ENCODE results near the gene MAZ. TPM values are rescaled to one million over a fixed set of nuclear protein-coding genes. Genes with fewer than 3 reads are reported as not detected.

MAZ gene
- polyA plus RNA-seq, 1 of the 3 experiments (the other 2 are of a cell fraction), result 163 TPM

DNA sequence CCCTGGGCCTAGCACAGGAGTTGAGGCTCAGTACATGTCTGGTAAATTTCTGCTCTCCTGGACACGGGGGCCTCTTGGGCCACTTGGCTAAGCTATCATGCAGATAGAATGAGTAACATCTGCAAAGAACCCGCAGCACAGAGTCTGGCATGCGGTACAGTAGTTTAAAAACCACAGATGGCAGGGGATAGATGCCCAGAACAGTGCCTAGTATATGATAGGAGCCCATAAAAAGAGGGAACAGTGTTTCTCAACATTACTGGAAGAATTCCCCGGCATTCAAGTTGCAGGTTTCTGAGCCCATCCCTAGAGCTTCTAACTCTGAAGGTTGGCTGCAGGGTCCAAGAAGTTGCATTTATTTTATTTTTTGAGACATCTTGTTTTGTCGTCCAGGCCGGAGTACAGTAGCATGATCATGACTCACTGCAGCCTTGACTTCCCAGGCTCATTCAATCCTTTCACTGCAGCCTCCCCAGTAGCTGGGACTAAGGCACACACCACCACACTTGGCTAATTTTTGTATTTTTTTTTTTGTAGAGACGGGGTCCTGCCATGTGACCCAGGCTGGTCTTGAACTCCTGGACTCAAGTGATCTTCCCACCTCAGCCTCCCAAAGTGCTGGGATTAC, 50.9 kb downstream of the MAZ start:
- peaks cover 5 to 14% of the 10 kb centered on the region in 2 experiments for H3K36me3 ChIP-seq (replicated peaks in 1 of 2; ENCODE audit: control insufficient read depth in 1 of 2, insufficient read depth in 2 of 2, low read length in 1 of 2)
- POLR2A ChIA-PET, result no interaction called here
- no peaks in the 10 kb centered on the region for H4K20me1 ChIP-seq (ENCODE audit: insufficient read depth)
- 79% methylated on average over 7 of the region's 7 CpGs for WGBS (ENCODE audit: low lambda C conversion rate)
- no peaks in the 10 kb centered on the region for H3K9me2 ChIP-seq
- H3K4me2 ChIP-seq, result no peak overlapping the region
- no peak overlapping the region for H2AFZ ChIP-seq (ENCODE audit: low read depth)
- no peak overlapping the region for H3K4me3 ChIP-seq (ENCODE audit: low read depth in 2 of 2, low read length in 1 of 2)
- H3K27ac ChIP-seq (ENCODE audit: low read depth in 2 of 2, low read length in 1 of 2), result no peak overlapping the region; a peak in 1 of 4 replicates
- H3K9me3 ChIP-seq, result no peaks in the 10 kb centered on the region
- TF ChIP-seq, protein P1, sequence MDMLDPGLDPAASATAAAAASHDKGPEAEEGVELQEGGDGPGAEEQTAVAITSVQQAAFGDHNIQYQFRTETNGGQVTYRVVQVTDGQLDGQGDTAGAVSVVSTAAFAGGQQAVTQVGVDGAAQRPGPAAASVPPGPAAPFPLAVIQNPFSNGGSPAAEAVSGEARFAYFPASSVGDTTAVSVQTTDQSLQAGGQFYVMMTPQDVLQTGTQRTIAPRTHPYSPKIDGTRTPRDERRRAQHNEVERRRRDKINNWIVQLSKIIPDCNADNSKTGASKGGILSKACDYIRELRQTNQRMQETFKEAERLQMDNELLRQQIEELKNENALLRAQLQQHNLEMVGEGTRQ (IDR thresholded peaks at IDR 0.05; ENCODE audit: borderline replicate concordance, low read depth, low read length), result no peak
- peak; percentile 44; the same call in 1 of the 2 replicates for TF ChIP-seq TCF12 (IDR thresholded peaks at IDR 0.05)
- peaks cover 0 to 26% of the 10 kb centered on the region in 2 experiments; a peak in 1 of 4 replicates for H3K4me1 ChIP-seq (ENCODE audit: control insufficient read depth in 1 of 2, insufficient read depth in 2 of 2, low read depth in 1 of 2, low read length in 1 of 2)
- peaks cover 14% of the 10 kb centered on the region for H3K79me2 ChIP-seq (ENCODE audit: insufficient read depth)
- H3K9ac ChIP-seq, result no peak overlapping the region
- no peaks in the 10 kb centered on the region for H3K27me3 ChIP-seq (ENCODE audit: insufficient read depth)
- CTCF ChIA-PET, result interaction anchor here (1.2 to 1.4 kb wide), 3 partner anchors 9 to 27 kb away, joined by 3 to 8 read pairs (median 5); no protein-coding TSS in a partner anchor
- no peak for DNase-seq
- H3F3A ChIP-seq (replicated peaks; ENCODE audit: insufficient read depth), result peaks cover 18% of the 10 kb centered on the region

DNA sequence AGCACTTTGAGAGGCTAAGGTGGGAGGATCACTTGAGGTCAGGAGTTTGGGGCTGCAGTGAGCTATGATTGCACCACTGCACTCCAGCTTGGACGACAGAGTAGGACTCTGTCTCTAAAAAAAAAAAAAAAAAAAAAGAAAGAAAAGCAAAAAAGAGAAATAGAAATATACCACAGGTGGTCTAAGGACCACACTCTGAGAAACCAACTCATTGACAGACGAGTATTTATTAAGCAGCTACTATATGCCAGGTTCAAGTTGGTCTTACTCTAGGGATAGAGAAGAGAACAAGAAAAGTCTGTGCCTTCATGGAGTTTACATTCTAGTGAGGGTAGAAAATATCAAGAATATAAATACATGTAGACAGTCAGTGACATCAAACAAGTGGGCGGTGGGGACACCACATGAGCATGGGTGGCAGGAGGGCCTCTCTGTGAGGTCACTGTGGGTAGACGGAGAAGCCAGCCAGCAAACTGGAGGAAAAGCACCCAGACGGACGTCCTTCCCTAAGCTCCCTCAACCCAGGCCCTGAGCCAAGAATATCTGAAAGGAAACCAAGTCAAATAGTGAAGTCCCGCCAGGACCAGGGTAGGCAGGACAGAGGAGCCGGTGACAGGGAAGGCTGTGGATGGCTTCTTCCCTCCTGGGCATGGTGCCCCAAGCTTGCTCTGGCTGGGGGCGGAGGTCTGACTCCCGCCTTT, 52.0 kb downstream of the MAZ start:
- TF ChIP-seq, protein P2, sequence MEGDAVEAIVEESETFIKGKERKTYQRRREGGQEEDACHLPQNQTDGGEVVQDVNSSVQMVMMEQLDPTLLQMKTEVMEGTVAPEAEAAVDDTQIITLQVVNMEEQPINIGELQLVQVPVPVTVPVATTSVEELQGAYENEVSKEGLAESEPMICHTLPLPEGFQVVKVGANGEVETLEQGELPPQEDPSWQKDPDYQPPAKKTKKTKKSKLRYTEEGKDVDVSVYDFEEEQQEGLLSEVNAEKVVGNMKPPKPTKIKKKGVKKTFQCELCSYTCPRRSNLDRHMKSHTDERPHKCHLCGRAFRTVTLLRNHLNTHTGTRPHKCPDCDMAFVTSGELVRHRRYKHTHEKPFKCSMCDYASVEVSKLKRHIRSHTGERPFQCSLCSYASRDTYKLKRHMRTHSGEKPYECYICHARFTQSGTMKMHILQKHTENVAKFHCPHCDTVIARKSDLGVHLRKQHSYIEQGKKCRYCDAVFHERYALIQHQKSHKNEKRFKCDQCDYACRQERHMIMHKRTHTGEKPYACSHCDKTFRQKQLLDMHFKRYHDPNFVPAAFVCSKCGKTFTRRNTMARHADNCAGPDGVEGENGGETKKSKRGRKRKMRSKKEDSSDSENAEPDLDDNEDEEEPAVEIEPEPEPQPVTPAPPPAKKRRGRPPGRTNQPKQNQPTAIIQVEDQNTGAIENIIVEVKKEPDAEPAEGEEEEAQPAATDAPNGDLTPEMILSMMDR (IDR thresholded peaks at IDR 0.05), result no peak
- Histone ChIP-seq H3K27me3 (ENCODE audit: insufficient read depth) (no peaks in the 10 kb centered on the region), H3K79me2 (ENCODE audit: insufficient read depth) (peaks cover 18% of the 10 kb centered on the region), H4K20me1 (ENCODE audit: insufficient read depth) (no peaks in the 10 kb centered on the region), H3K9me2 (no peaks in the 10 kb centered on the region), H3K4me3 (ENCODE audit: low read depth in 2 of 2, low read length in 1 of 2) (no peak overlapping the region), H3K9ac (no peak overlapping the region), H3K4me1 (ENCODE audit: control insufficient read depth in 1 of 2, insufficient read depth in 2 of 2, low read depth in 1 of 2, low read length in 1 of 2) (peaks cover 0 to 26% of the 10 kb centered on the region in 2 experiments; a peak in 1 of 4 replicates), H2AFZ (ENCODE audit: low read depth) (no peak overlapping the region), H3K9me3 (no peaks in the 10 kb centered on the region), H3K27ac (ENCODE audit: low read depth in 2 of 2, low read length in 1 of 2) (no peak overlapping the region), H3K4me2 (no peak overlapping the region), H3K36me3 (replicated peaks in 1 of 2; ENCODE audit: control insufficient read depth in 1 of 2, insufficient read depth in 2 of 2, low read length in 1 of 2) (peaks cover 5 to 14% of the 10 kb centered on the region in 2 experiments), H3F3A (replicated peaks; ENCODE audit: insufficient read depth) (peaks cover 11% of the 10 kb centered on the region)
- whole genome bisulfite sequencing (ENCODE audit: low lambda C conversion rate), result 95% methylated on average over 7 of the region's 10 CpGs
- no peak for DNase-seq
- CTCF ChIA-PET, result interaction anchor here (2.1 kb wide), 1 partner anchor 10 kb away, joined by 20 read pairs; no protein-coding TSS in a partner anchor
- POLR2A ChIA-PET, result no interaction called here

DNA sequence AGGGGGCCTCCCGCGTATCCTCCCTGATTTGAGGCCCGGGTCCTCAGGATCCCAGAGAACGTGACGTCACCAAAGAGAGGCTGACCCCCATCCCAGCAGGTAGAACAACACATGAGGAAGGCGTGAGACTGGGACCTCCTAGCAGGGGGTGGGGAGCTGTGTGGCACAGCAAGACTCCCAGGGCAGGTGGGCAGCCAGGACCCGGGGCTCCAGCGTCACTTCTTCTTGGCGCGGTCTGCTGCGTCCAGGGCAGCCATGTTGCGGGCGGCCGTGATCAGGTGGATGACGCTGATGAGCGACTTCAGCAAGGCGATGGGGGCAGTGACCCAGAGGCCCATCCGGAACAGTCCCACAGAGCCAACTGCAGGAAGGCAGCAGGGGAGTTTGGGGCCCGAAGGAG, 52.6 kb downstream of the MAZ start:
- no peak for DNase-seq
- no peaks in the 10 kb centered on the region for H3K27me3 ChIP-seq (ENCODE audit: insufficient read depth)
- H3K4me1 ChIP-seq (ENCODE audit: control insufficient read depth in 1 of 2, insufficient read depth in 2 of 2, low read depth in 1 of 2, low read length in 1 of 2), result peaks cover 0 to 30% of the 10 kb centered on the region in 2 experiments; a peak in 1 of 4 replicates
- H3K4me2 ChIP-seq, result no peak overlapping the region
- peaks cover 5 to 14% of the 10 kb centered on the region in 2 experiments for H3K36me3 ChIP-seq (replicated peaks in 1 of 2; ENCODE audit: control insufficient read depth in 1 of 2, insufficient read depth in 2 of 2, low read length in 1 of 2)
- no peak overlapping the region for H3K27ac ChIP-seq (ENCODE audit: low read depth in 2 of 2, low read length in 1 of 2)
- peaks cover 11% of the 10 kb centered on the region for H3F3A ChIP-seq (replicated peaks; ENCODE audit: insufficient read depth)
- H4K20me1 ChIP-seq (ENCODE audit: insufficient read depth), result no peaks in the 10 kb centered on the region
- CTCF ChIA-PET, result interaction anchor here (2.1 kb wide), 1 partner anchor 10 kb away, joined by 20 read pairs; no protein-coding TSS in a partner anchor
- no peaks in the 10 kb centered on the region for H3K9me2 ChIP-seq
- no peak overlapping the region for H2AFZ ChIP-seq (ENCODE audit: low read depth)
- H3K9ac ChIP-seq, result no peak overlapping the region
- H3K4me3 ChIP-seq (ENCODE audit: low read depth in 2 of 2, low read length in 1 of 2), result no peak overlapping the region
- WGBS (ENCODE audit: low lambda C conversion rate), result 96% methylated on average over 14 of the region's 19 CpGs
- POLR2A ChIA-PET, result no interaction called here
- TF ChIP-seq TEAD4 (IDR thresholded peaks at IDR 0.05; ENCODE audit: borderline replicate concordance, insufficient read depth), result no peak
- TF ChIP-seq, protein P2 (IDR thresholded peaks at IDR 0.05), result no peak
- TF ChIP-seq GATA2 (CRISPR knock-in tag; IDR thresholded peaks at IDR 0.05), result no peak
- no peak for TF ChIP-seq JUND (IDR thresholded peaks at IDR 0.05)
- no peak for TF ChIP-seq SIN3A (IDR thresholded peaks at IDR 0.05; ENCODE audit: borderline replicate concordance, low read depth, low read length)
- TF ChIP-seq, protein P3, sequence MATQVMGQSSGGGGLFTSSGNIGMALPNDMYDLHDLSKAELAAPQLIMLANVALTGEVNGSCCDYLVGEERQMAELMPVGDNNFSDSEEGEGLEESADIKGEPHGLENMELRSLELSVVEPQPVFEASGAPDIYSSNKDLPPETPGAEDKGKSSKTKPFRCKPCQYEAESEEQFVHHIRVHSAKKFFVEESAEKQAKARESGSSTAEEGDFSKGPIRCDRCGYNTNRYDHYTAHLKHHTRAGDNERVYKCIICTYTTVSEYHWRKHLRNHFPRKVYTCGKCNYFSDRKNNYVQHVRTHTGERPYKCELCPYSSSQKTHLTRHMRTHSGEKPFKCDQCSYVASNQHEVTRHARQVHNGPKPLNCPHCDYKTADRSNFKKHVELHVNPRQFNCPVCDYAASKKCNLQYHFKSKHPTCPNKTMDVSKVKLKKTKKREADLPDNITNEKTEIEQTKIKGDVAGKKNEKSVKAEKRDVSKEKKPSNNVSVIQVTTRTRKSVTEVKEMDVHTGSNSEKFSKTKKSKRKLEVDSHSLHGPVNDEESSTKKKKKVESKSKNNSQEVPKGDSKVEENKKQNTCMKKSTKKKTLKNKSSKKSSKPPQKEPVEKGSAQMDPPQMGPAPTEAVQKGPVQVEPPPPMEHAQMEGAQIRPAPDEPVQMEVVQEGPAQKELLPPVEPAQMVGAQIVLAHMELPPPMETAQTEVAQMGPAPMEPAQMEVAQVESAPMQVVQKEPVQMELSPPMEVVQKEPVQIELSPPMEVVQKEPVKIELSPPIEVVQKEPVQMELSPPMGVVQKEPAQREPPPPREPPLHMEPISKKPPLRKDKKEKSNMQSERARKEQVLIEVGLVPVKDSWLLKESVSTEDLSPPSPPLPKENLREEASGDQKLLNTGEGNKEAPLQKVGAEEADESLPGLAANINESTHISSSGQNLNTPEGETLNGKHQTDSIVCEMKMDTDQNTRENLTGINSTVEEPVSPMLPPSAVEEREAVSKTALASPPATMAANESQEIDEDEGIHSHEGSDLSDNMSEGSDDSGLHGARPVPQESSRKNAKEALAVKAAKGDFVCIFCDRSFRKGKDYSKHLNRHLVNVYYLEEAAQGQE (IDR thresholded peaks at IDR 0.05; ENCODE audit: low read depth, low read length), result no peak
- no peak for TF ChIP-seq SMC3 (IDR thresholded peaks at IDR 0.05; ENCODE audit: low read depth, low read length)
- peaks cover 18% of the 10 kb centered on the region for H3K79me2 ChIP-seq (ENCODE audit: insufficient read depth)
- H3K9me3 ChIP-seq, result no peaks in the 10 kb centered on the region
